Effector memory CD4-positive, alpha-beta T cell (primary cell): ENCODE measurements around the gene DLX1.

ENCODE experiments used
- DNase-seq, 3 donors: peaks; one replicate each; pipeline ENCODE4 v3.0.0-alpha.2; 2020
- H3K27ac ChIP-seq: 2 replicates; pipeline ENCODE4 v1.7.0; 2013; ENCODE audit warnings: mild to moderate bottlenecking, low read length, moderate library complexity; ENCODE audit not compliant: insufficient read depth, poor library complexity, severe bottlenecking
- H3K27me3 ChIP-seq: replicated peaks from 2 replicates; pipeline ENCODE4 v1.7.0; 2013; ENCODE audit warnings: mild to moderate bottlenecking, low read length; ENCODE audit not compliant: insufficient read depth, control insufficient read depth, poor library complexity, severe bottlenecking
- H3K36me3 ChIP-seq: 2 replicates; pipeline ENCODE4 v1.7.0; 2013; ENCODE audit warnings: mild to moderate bottlenecking, low read length, moderate library complexity; ENCODE audit not compliant: control insufficient read depth, insufficient read depth
- H3K4me1 ChIP-seq: 2 replicates; pipeline ENCODE4 v1.7.0; 2013; ENCODE audit warnings: low read length, mild to moderate bottlenecking; ENCODE audit not compliant: control insufficient read depth, insufficient read depth, poor library complexity, severe bottlenecking
- H3K4me3 ChIP-seq: 2 replicates; pipeline ENCODE4 v1.7.0; 2013; ENCODE audit warnings: low read length, low read depth, mild to moderate bottlenecking; ENCODE audit not compliant: insufficient read depth, poor library complexity, severe bottlenecking
- H3K9me3 ChIP-seq: 2 replicates; pipeline ENCODE4 v1.7.0; 2013; ENCODE audit warnings: mild to moderate bottlenecking, low read length, moderate library complexity; ENCODE audit not compliant: control insufficient read depth
- total RNA-seq, 3 donors: gene quantifications; one replicate each; lab custom pipeline; 2026; lab: John Stamatoyannopoulos, UW

Gene DLX1
- 0 reads per million in 3 donors for total RNA-seq

- Histone ChIP-seq H3K27ac (no peak within 1 kb of the TSS), H3K4me1 (peaks cover 47% of the 10 kb centered on the region)
Observed at GRCh38 chr2:172085460-172086159, at the start of gene DLX1. Gene DLX1 (plus strand): TSS chr2:172085507. CDS start chr2:172085678, 171 bp downstream.

GRCh38 chr2:172038121-172038520, 47.2 kb upstream of the DLX1 start:
- Histone ChIP-seq H3K9me3 (no peaks in the 10 kb centered on the region), H3K27me3 (no peaks in the 10 kb centered on the region), H3K36me3 (no peaks in the 10 kb centered on the region), H3K4me3 (no peak overlapping the region), H3K4me1 (no peaks in the 10 kb centered on the region), H3K27ac (no peak overlapping the region)
- DNase-seq, result no peak

More at GRCh38 chr2:172085460-172086159, at the start of gene DLX1:
- Histone ChIP-seq H3K9me3 (no peaks in the 10 kb centered on the region), H3K4me3 (peak within 1 kb of the TSS; percentile 39), H3K36me3 (no peaks in the 10 kb centered on the region), H3K27me3 (peaks cover 99% of the 10 kb centered on the region)
- DNase-seq, result no peak

- H3K9me3 ChIP-seq, result no peaks in the 10 kb centered on the region
- no peak overlapping the region for H3K27ac ChIP-seq
- no peak overlapping the region for H3K4me3 ChIP-seq
- H3K36me3 ChIP-seq, result no peaks in the 10 kb centered on the region
- no peaks in the 10 kb centered on the region for H3K4me1 ChIP-seq
- H3K27me3 ChIP-seq, result no peaks in the 10 kb centered on the region
- no peak for DNase-seq
Observed at GRCh38 chr2:172038604-172039003, 46.7 kb upstream of the DLX1 start.

GRCh38 chr2:172039011-172039704, 46.1 kb upstream of the DLX1 start:
- no peaks in the 10 kb centered on the region for H3K4me1 ChIP-seq
- no peak overlapping the region for H3K27ac ChIP-seq
- no peaks in the 10 kb centered on the region for H3K9me3 ChIP-seq
- DNase-seq, result no peak
- H3K27me3 ChIP-seq, result no peaks in the 10 kb centered on the region
- H3K36me3 ChIP-seq, result no peaks in the 10 kb centered on the region
- H3K4me3 ChIP-seq, result no peak overlapping the region

- H3K27me3 ChIP-seq, result no peaks in the 10 kb centered on the region
- H3K4me3 ChIP-seq, result no peak overlapping the region
- H3K4me1 ChIP-seq, result no peaks in the 10 kb centered on the region
- no peaks in the 10 kb centered on the region for H3K9me3 ChIP-seq
- H3K27ac ChIP-seq, result no peak overlapping the region
- DNase-seq, result no peak
- H3K36me3 ChIP-seq, result no peaks in the 10 kb centered on the region
Observed at GRCh38 chr2:172040311-172040710, 45.0 kb upstream of the DLX1 start.

- H3K27me3 ChIP-seq, result no peaks in the 10 kb centered on the region
- H3K27ac ChIP-seq, result no peak overlapping the region
- DNase-seq, result no peak
- no peaks in the 10 kb centered on the region for H3K9me3 ChIP-seq
- no peaks in the 10 kb centered on the region for H3K36me3 ChIP-seq
- H3K4me3 ChIP-seq, result no peak overlapping the region
- no peaks in the 10 kb centered on the region for H3K4me1 ChIP-seq
Observed at GRCh38 chr2:172046080-172046678, 39.1 kb upstream of the DLX1 start.

GRCh38 chr2:172046866-172047565, 38.3 kb upstream of the DLX1 start:
- no peaks in the 10 kb centered on the region for H3K27me3 ChIP-seq
- no peaks in the 10 kb centered on the region for H3K4me1 ChIP-seq
- H3K9me3 ChIP-seq, result no peaks in the 10 kb centered on the region
- no peak overlapping the region for H3K4me3 ChIP-seq
- H3K27ac ChIP-seq, result no peak overlapping the region
- no peak for DNase-seq
- H3K36me3 ChIP-seq, result no peaks in the 10 kb centered on the region

GRCh38 chr2:172047566-172048507, 37.5 kb upstream of the DLX1 start:
- no peaks in the 10 kb centered on the region for H3K27me3 ChIP-seq
- H3K9me3 ChIP-seq, result no peaks in the 10 kb centered on the region
- no peak overlapping the region for H3K27ac ChIP-seq
- DNase-seq, result no peak
- H3K4me1 ChIP-seq, result no peaks in the 10 kb centered on the region
- no peak overlapping the region for H3K4me3 ChIP-seq
- no peaks in the 10 kb centered on the region for H3K36me3 ChIP-seq
